GM19467 (cell line): ENCODE measurements around the gene CLCN7.

Experiments used
- ATAC-seq: cut with Tn5 transposase; IDR thresholded peaks from one replicate; pipeline ENCODE4 v1.9.1; 2021; ENCODE audit warnings: mild to moderate bottlenecking, moderate library complexity; ENCODE audit not compliant: unreplicated experiment

CLCN7 gene

DNA sequence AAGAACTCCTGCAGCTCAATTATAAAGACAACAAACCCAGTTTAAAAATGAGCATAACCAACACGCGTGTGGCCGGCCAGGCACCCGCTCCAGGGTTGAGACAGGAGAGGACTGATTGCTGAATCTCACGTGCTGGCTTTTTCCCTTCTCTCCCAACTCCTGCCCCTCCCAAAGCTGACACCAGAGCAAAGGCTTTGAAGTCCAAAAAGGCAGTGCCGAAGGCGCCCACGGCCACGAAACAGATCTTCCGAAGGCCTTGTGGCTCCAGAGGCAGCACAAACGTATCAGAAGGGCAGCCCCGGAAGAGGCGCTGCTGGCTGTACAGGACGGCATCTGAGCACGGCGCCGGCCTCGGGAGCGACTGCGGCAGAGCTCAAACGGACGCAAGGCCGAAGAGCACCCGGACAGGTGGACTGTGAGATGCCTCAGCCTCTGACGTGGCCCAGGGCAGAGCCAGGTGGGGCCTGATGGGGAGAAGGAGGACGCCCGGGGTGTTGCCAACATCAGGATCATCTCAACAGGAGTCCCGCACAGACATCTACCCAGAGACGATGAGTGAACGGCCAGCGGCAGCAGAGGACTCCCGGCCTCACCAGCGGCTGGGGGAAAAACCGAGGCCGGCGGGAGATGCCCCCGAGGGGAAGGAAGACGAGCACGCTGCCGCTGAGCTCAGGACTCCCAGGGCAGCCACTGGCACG is 10.5 kb downstream of the CLCN7 start:
- no peak for ATAC-seq

- no peak for ATAC-seq
These were observed 13.7 kb downstream of the CLCN7 start for GRCh38 chr16:1461146-1461545.

- no peak for ATAC-seq
These were observed 14.2 kb downstream of the CLCN7 start for GRCh38 chr16:1460602-1461138.

DNA sequence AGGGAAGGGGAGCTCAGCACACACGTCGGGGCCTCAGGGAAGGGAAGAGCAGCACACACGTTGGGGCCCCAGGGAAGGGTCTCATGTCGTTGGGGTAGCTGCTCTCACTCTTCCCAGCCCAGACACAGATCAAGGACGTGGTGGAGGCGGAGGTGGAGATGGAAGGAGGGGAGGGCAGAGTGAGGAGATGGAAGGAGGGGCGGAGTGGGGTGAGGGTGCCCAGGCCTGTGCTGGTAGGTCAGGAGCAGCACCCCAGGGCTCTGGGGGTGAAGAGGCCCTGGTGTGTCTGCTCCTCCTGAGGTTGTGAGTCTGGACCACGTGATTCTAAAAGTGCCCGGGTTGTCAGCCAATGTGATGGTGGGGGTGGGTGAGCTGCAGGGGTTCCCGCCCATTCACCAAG is 14.9 kb downstream of the CLCN7 start:
- no peak for ATAC-seq

DNA sequence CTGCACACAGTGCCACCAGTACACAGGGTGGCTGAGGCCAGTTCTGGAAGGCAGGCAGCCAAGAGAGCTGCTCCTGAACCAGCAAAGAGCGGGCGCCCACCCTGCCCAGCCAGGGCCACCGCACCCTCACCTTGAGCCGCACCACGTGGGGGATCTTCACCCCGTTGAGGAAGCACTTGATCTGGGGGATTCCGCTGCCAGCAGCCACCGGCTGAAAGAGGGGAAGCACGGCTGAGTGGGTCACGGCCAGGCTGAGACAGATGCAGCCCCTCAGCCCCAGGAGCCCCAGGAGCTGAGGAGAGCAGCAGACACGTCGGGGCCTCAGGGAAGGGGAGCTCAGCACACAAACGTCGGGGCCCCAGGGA is 15.9 kb downstream of the CLCN7 start:
- ATAC-seq = no peak

DNA sequence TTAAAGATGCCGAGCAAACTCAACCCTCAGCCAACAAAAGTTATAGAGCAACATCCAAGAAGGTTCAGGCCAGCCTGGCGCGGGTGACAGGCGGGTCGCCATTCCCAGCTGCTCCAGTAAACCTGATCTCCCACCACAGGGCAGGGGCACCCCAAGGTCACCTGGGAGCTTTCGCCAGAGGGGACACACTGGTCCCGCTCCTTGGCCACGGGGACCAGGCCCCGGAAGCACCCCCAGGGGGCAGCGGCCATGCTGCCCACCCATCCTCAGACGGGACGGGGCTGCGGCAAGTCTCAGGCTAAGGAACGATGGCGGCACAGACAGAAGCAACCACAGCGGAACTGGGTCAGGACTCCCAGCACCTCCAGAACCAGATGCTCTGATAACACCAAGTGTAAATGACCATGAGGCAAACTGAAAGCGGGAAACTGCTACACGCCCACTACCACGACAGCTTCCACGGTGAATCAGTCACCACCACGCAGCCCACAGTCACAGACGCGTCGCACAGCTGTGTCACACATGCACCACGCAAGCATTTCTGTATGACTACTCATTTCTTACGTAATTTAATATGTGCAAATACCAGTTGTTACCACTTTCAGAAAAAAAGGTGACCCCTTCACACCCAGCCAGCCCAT is 16.4 kb downstream of the CLCN7 start:
- no peak for ATAC-seq

DNA sequence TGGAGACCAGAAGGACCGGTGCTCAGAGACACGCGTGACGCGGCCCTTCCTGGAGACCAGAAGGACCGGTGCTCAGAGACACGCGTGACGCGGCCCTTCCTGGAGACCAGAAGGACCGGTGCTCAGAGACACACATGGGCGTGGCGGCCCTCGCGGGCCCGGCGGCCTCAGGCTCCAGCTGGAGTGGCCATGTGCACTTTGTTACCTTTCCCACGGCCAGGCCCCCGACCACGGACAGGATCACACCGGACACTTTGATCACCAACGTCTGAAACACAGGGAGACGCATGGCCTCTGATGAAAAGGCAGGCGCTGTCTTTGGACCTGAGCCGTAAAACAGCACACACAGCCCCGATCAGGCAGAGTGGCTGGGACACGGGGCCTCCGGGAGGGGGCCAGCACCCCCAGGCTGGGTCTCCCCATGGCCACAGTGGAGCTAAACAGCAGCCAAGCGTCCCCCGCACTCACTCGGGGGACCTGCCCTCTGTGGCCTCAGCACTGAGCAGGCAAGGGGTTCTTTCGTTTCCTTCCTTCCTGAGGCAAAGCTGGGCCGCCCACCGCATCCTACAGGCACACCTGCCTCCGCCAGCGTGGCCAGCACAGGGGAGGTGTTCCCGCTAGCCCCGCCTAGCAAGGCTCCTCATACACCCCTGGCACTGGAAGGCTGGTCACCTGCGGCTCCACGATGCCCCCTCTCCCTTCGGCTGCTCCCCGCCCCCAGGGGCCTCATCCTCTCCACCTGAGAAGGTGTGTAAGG is 17.2 kb downstream of the CLCN7 start:
- no peak for ATAC-seq

DNA sequence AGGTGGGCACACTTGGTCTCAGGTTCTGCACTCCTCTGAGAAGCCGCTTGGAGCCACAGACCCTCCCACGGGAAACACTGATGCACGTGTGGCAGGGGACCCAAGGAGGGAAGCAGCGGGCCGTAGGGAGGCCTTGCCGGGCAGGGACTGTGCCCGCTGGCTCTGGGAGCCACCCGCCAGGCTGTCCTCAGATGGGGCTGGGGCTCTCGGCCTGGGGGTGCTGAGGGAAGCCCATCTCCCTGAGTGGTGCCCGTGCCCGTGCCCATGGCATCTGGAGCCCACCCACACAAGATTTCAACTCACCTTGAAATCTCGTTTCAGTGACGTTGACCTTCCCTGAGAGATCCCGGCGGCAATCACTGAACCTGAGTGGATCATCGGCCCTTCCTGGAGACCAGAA is 17.9 kb downstream of the CLCN7 start:
- ATAC-seq = no peak

DNA sequence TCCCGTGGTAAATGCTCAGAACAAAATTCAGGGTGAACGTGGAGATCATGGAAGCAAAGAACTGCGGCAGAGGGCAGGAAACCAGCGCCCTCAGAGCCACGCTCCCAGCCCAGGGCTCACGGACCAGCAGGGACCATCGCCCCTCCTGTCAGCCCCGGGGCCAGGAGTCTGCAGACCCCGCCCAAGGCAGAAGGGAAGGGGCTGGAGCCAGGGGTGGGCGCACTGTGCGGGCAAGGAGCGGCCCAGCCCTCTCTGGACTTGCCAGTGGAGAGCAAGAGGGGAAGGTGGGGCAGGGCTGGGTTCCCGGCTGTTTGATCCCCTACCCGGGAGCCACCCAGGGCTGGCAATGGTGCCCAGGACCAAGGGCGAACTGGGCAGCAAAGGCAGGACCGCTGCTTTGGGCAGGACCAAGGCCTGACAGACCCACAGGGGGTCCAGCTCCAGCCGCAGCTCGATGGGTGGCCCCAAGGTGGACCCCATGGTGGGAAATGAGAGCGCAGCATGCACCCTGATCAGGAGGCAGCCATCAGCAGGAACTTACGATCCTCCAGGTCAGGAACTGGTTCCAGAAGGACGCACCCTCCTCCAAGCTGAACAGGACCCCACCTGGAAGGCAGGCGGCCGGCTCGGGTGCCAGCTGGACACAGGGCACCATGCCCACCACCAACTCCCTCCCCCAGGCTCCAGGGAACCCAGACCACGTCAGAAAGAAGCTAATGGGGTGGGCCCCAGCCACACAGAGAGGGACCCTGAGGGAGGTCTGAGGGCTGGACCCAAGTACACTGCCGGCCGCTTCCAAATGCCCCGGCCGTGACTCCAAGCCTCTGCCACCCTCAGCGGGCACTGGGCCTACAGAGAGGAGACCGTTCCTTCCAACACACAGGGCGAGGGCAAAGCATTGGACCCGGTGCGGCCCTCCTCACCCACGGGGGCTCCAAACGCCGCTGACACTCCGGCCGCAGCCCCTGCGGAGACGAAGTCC is 19.3 kb downstream of the CLCN7 start:
- ATAC-seq = no peak

GRCh38 chr16:1454561-1454960 is 20.3 kb downstream of the CLCN7 start:
- ATAC-seq = no peak

DNA sequence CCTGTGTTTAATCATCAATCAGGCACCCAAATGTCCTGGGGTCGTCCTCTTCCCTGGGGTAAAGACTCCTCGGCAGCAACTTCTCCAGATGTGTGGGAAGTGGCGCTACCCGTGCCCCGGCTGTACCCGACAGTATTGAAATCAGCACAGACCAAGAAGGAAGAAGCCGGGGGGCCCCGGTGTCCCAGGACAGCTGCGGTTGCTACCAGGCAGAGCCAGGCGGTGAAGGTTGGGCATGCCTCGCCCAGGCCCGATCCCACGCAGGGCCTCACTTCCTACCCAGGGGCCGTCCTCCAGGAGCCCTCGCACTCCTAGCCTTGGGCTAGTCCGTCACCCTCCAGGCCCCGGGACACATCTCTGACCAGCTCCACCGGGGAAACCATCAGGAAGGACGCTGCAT is 21.5 kb downstream of the CLCN7 start:
- no peak for ATAC-seq

DNA sequence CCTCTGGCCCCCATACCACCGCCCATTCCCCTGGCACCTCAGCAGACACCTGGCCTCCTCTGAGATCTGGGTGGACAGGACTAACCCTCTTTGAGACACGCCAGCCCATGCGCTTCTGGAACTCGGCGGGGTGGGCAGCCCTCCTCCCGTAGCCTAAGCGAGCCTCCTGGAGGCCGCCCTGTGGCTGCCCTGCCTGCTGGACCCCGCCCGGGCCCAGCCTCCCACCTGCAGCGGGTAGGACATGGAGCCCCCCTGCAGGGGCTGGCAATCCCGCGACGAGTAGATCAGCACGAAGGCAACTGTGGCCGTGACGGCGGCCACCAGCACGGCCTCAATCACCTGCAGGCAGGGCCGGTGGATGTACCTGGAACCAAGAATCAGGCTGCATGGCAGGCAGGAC is 22.3 kb downstream of the CLCN7 start:
- ATAC-seq = no peak

- no peak for ATAC-seq
These were observed 23.0 kb downstream of the CLCN7 start for GRCh38 chr16:1451702-1452392.

- no peak for ATAC-seq
These were observed 24.0 kb downstream of the CLCN7 start for GRCh38 chr16:1450841-1451240.

GRCh38 chr16:1450218-1450617 is 24.6 kb downstream of the CLCN7 start:
- ATAC-seq = no peak

DNA sequence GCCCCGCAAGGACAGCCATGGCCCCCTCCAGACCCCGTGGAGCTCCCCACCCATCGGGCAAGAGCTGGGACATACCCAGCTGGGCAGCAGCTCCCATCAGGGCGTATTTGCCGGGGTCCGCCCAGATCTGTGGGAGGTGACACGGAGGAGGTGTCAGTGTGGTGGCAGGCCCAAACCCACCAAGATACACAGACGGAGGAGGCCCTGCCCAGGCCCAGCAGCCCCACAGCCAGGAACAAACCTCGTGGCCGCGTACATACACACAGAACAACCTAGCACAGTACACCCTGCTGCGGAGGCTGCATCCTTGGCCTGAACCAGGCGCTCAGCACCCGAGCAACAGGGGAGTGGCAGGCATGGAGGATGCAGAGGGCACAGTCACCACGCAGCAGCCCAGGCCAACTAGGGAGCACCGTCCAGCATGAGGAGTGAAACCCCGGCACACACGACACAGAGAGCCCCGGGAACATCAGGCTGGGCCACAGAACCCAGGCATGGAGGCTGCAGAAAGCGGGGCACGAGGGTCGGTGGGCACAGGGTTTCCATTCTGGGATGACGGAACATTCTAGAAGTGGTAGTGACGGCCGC is 25.5 kb downstream of the CLCN7 start:
- no peak for ATAC-seq

DNA sequence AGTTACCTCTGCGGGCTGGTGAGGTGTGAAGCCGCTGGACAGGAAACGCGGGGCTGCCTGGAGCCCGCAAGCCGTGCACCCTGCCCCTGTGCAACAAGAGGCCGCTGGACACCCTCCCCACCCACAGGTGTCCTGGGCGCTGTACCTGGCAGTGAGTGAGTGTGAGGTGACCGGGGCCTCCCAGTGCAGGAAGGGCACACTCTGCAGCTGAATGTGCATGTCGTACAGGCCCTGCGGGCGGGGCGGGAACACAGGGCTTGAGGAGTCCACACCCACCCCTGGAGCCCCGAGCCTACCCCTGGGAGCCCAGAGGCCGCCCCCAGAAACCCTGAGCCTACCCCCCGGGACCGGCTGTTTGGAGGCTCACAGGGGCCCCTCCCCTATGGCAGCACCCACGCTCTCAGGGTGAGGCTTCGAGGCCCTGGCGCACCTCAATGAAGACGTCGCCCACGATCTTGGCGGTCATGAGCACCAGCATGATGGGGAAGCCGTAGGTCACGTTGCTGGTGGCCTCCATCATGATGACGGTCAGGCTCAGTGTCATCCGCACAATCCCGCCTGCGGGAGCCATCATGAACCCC is 26.2 kb downstream of the CLCN7 start:
- ATAC-seq = no peak

GRCh38 chr16:1447965-1448364 is 26.9 kb downstream of the CLCN7 start:
- no peak for ATAC-seq

- no peak for ATAC-seq
These were observed 28.3 kb downstream of the CLCN7 start for GRCh38 chr16:1446296-1447080.
